B cell (primary cell): ENCODE data around the gene ARHGAP23. TPM values are rescaled to one million over a fixed set of nuclear protein-coding genes. Genes with fewer than 3 reads are reported as not detected.

Source experiments
- ATAC-seq: fragments of 200-7000 bp; cut with Tn5 transposase; one replicate; pipeline ENCODE4 v1.10.0; 2021; ENCODE audit warnings: low read depth, mild to moderate bottlenecking, moderate number of reproducible peaks, moderate library complexity
- CTCF ChIA-PET: fragments of 350-600 bp; sonication (Branson Sonifier 250); formaldehyde crosslinking; loops from one replicate; lab custom pipeline; 2021; ENCODE audit warnings: antibody characterized with exemption, inconsistent platforms; lab: Charles Lee
- POLR2A ChIA-PET: fragments of 350-600 bp; sonication (Branson Sonifier 250); formaldehyde crosslinking; loops from one replicate; lab custom pipeline; 2021; ENCODE audit warnings: antibody characterized with exemption; lab: Charles Lee
- DNase-seq: peaks from one replicate; pipeline ENCODE4 v3.0.0; 2013
- H2AFZ ChIP-seq: 2 replicates; pipeline ENCODE4 v1.6.1; 2012; ENCODE audit warnings: mild to moderate bottlenecking, low read depth, low read length; ENCODE audit not compliant: insufficient read depth, poor library complexity, severe bottlenecking
- H3K27ac ChIP-seq, 2 donors: 1 replicate in 1 of 2; 2 replicates in 1 of 2; pipeline ENCODE4 v1.5.1; 2012 to 2013; ENCODE audit warnings: low read length in 2 of 2, mild to moderate bottlenecking in 2 of 2, moderate library complexity in 1 of 2
- H3K27me3 ChIP-seq, 4 experiments: fragments of 200-600 bp in 1 of 4; sonication (generic) in 1 of 4; replicated peaks in 1 of 4; 1 replicate in 2 of 4; 2 replicates in 2 of 4; pipeline versions ENCODE4 v1.6.1 to v1.7.0; 2013 to 2016; ENCODE audit warnings: low read length in 3 of 4, mild to moderate bottlenecking in 2 of 4, mixed read lengths in 1 of 4, moderate library complexity in 1 of 4; ENCODE audit not compliant: insufficient read depth in 4 of 4, control insufficient read depth in 3 of 4; ENCODE audit errors: control extremely low read depth in 1 of 4
- H3K36me3 ChIP-seq, 2 experiments: replicated peaks in 1 of 2; 1 replicate in 1 of 2; 2 replicates in 1 of 2; pipeline versions ENCODE4 v1.6.1 to v1.7.1; 2013; ENCODE audit warnings: low read length in 1 of 2; ENCODE audit not compliant: insufficient read depth in 2 of 2, control insufficient read depth in 1 of 2; ENCODE audit errors: control extremely low read depth in 1 of 2, extremely low read depth in 1 of 2
- H3K4me1 ChIP-seq, 2 donors: fragments of 200-600 bp in 1 of 2; sonication (generic) in 1 of 2; 1 replicate in 1 of 2; 2 replicates in 1 of 2; pipeline versions ENCODE4 v1.5.1 to v1.6.1; 2013 to 2017; ENCODE audit warnings: low read length in 2 of 2; ENCODE audit not compliant: control insufficient read depth in 2 of 2, insufficient read depth in 2 of 2
- H3K4me2 ChIP-seq: replicated peaks from 2 replicates; pipeline ENCODE3; 2012; ENCODE audit warnings: mild to moderate bottlenecking, low read depth, low read length; ENCODE audit not compliant: poor library complexity, severe bottlenecking
- H3K4me3 ChIP-seq, 5 experiments: fragments of 200-600 bp in 1 of 5; sonication (generic) in 1 of 5; 1 replicate in 3 of 5; 2 replicates in 2 of 5; pipeline versions ENCODE4 v1.5.1 to v1.7.0; 2011 to 2016; ENCODE audit warnings: low read length in 4 of 5, mild to moderate bottlenecking in 4 of 5, low read depth in 2 of 5, control low read depth in 1 of 5, moderate library complexity in 1 of 5; ENCODE audit not compliant: insufficient read depth in 1 of 5; ENCODE audit errors: control extremely low read depth in 1 of 5, extremely low read depth in 1 of 5
- H3K79me2 ChIP-seq: fragments of 200-600 bp; sonication (generic); one replicate; pipeline ENCODE4 v1.6.0; 2016; ENCODE audit warnings: low read length; ENCODE audit not compliant: control insufficient read depth, insufficient read depth
- H3K9ac ChIP-seq: fragments of 200-600 bp; sonication (generic); 2 replicates; pipeline ENCODE4 v1.6.1; 2017; ENCODE audit warnings: mild to moderate bottlenecking, low read length, moderate library complexity
- H3K9me3 ChIP-seq, 3 donors: one replicate each; pipeline versions ENCODE4 v1.6.1 to v1.7.1; 2013; ENCODE audit warnings: low read length in 2 of 3; ENCODE audit not compliant: control insufficient read depth in 2 of 3, insufficient read depth in 1 of 3; ENCODE audit errors: control extremely low read depth in 1 of 3
- H4K20me1 ChIP-seq: 2 replicates; pipeline ENCODE4 v1.6.0; 2012; ENCODE audit warnings: mild to moderate bottlenecking, low read length; ENCODE audit not compliant: insufficient read depth, control insufficient read depth, poor library complexity, severe bottlenecking
- H3K27ac Mint-ChIP-seq: one replicate; pipeline ENCODE4 v1.8.0; 2021; ENCODE audit warnings: mixed read lengths
- H3K27me3 Mint-ChIP-seq: one replicate; pipeline ENCODE4 v1.8.0; 2021; ENCODE audit warnings: mixed read lengths
- H3K4me1 Mint-ChIP-seq: one replicate; pipeline ENCODE4 v1.8.0; 2021; ENCODE audit warnings: mixed read lengths
- H3K4me3 Mint-ChIP-seq: one replicate; pipeline ENCODE4 v1.8.0; 2021; ENCODE audit warnings: mixed read lengths
- H3K9me3 Mint-ChIP-seq: one replicate; pipeline ENCODE4 v1.8.0; 2022; ENCODE audit warnings: mixed read lengths; ENCODE audit not compliant: insufficient read depth
- CTCF ChIP-seq: fragments of 200-600 bp; IDR thresholded peaks from one replicate; pipeline ENCODE4 v1.8.0; 2022; ENCODE audit warnings: antibody characterized with exemption, mild to moderate bottlenecking
- EZH2 ChIP-seq: IDR thresholded peaks from 2 replicates; pipeline ENCODE4 v1.6.1; 2012; ENCODE audit warnings: borderline replicate concordance, low read depth, mild to moderate bottlenecking, moderate library complexity, low read length; ENCODE audit not compliant: insufficient read depth, poor library complexity, severe bottlenecking
- WGBS: methylation state at CpG from one replicate; pipeline ENCODE4 v1.1.5; 2013; ENCODE audit warnings: missing lambda C conversion rate; ENCODE audit not compliant: insufficient coverage; 5-methylcytosine and 5-hydroxymethylcytosine counted together
- intact Hi-C: fragments of 100-400 bp; cut with micrococcal nuclease; formaldehyde crosslinking; loops from one replicate; pipeline ENCODE4 v1.10.0; 2022
- polyA plus RNA-seq: library from polyadenylated mRNA; depleted of rRNA; stranded (reverse); fragments of >200 nt; gene quantifications from 2 replicates; pipeline ENCODE4 v1.2.3, GENCODE V29; 2012
- total RNA-seq, 2 donors: library from RNA; stranded (reverse); fragments of 120-200 nt in 1 of 2; gene quantifications; 1 replicate in 1 of 2; 2 replicates in 1 of 2; pipeline versions ENCODE4 v1.2.3 to v1.2.4, GENCODE V29; 2013 to 2022

ARHGAP23 gene
- total and polyA plus RNA-seq, 2 donors (not counting 1 experiment from before 2014, with no cell fraction given) = 0.07 to 0.12 TPM

GRCh38 chr17:38427160-38427949, 909 bp upstream of the ARHGAP23 start:
- peak overlapping the region; percentile 74 for H3K9ac ChIP-seq
- intact Hi-C loops = loop anchor here (5.0 to 10.0 kb wide), 2 partner anchors 127 to 240 kb away; no protein-coding TSS in a partner anchor
- Mint-ChIP-seq H3K27me3 (peaks cover 46% of the 10 kb centered on the region), H3K9me3 (no peaks in the 10 kb centered on the region), H3K4me3 (peak overlapping the region; percentile 83), H3K4me1 (peaks cover 21% of the 10 kb centered on the region), H3K27ac (peak overlapping the region; percentile 38)
- TF ChIP-seq EZH2 = no peak
- TF ChIP-seq CTCF = no peak
- peak overlapping the region in 4 of 5 experiments; percentile 5 to 65 (median 40) for H3K4me3 ChIP-seq
- ChIA-PET CTCF (interaction anchor here (0.7 to 1.7 kb wide), 3 partner anchors 13 to 113 kb away, joined by 4 to 6 read pairs (median 4); no protein-coding TSS in a partner anchor), POLR2A (no interaction called here)
- ATAC-seq (no peak), DNase-seq (peak; percentile 15)
- H3K79me2 ChIP-seq = no peaks in the 10 kb centered on the region
- H2AFZ ChIP-seq = peak overlapping the region; percentile 77
- 61% methylated on average over 4 of the region's 7 CpGs for WGBS
- no peak overlapping the region for H3K27ac ChIP-seq
- no peaks in the 10 kb centered on the region for H3K9me3 ChIP-seq
- peak overlapping the region; percentile 100 for H3K4me2 ChIP-seq
- peaks cover 9 to 19% of the 10 kb centered on the region in 2 donors for H3K4me1 ChIP-seq
- no peaks in the 10 kb centered on the region for H4K20me1 ChIP-seq
- peaks cover 0 to 65% (median 23%) of the 10 kb centered on the region in 4 experiments for H3K27me3 ChIP-seq
- no peaks in the 10 kb centered on the region for H3K36me3 ChIP-seq
